HepG2 (cell line): Measurements from ENCODE around the gene STX12. TPM values are rescaled to one million over a fixed set of nuclear protein-coding genes. Genes with fewer than 3 reads are reported as not detected.

Source experiments
- FOXO1 ChIP-seq: sonication (generic); formaldehyde crosslinking; IDR thresholded peaks from 2 replicates; pipeline ENCODE4 v1.4.0; 2020; ENCODE audit warnings: missing genetic modification reagents
- HMGXB4 ChIP-seq, 2 experiments: sonication (generic) in 1 of 2; formaldehyde crosslinking in 1 of 2; IDR thresholded peaks; 2 replicates each; pipeline versions ENCODE4 v1.4.0 to v1.6.1; 2018 to 2020; ENCODE audit warnings: missing genetic modification reagents in 2 of 2, borderline replicate concordance in 1 of 2, low read depth in 1 of 2, mild to moderate bottlenecking in 1 of 2, missing biosample characterization in 1 of 2
- JUN ChIP-seq: sonication (generic); formaldehyde crosslinking; IDR thresholded peaks from 2 replicates; pipeline ENCODE4 v1.4.0; 2020; ENCODE audit warnings: mild to moderate bottlenecking, missing genetic modification reagents
- SP4 ChIP-seq: sonication (generic); formaldehyde crosslinking; IDR thresholded peaks from 2 replicates; pipeline ENCODE4 v1.8.1; 2023; ENCODE audit warnings: mild to moderate bottlenecking, missing genetic modification reagents
- SP5 ChIP-seq: IDR thresholded peaks from 2 replicates; pipeline ENCODE4 v1.6.1; 2016; ENCODE audit warnings: low read depth, borderline replicate concordance
- ZBTB40 ChIP-seq, 2 experiments: fragments of 450-650 bp in 1 of 2; sonication (generic) in 1 of 2; formaldehyde crosslinking in 1 of 2; IDR thresholded peaks; 2 replicates each; pipeline versions ENCODE4 v1.6.1 to v1.8.0; 2016 to 2022; ENCODE audit warnings: antibody characterized with exemption in 1 of 2, mild to moderate bottlenecking in 1 of 2, missing genetic modification reagents in 1 of 2
- ZFY ChIP-seq: sonication (generic); formaldehyde crosslinking; IDR thresholded peaks from 2 replicates; pipeline ENCODE4 v1.4.0; 2020; ENCODE audit warnings: missing genetic modification reagents
- ZNF276 ChIP-seq: sonication (generic); formaldehyde crosslinking; IDR thresholded peaks from 2 replicates; pipeline ENCODE4 v1.4.0; 2020; ENCODE audit warnings: mild to moderate bottlenecking, low read depth, missing genetic modification reagents
- ZNF350 ChIP-seq: sonication (generic); formaldehyde crosslinking; IDR thresholded peaks from 2 replicates; pipeline ENCODE4 v1.4.0; 2020; ENCODE audit warnings: mild to moderate bottlenecking, low read depth, missing genetic modification reagents, borderline replicate concordance
- ZNF687 ChIP-seq: sonication (generic); formaldehyde crosslinking; IDR thresholded peaks from 2 replicates; pipeline ENCODE4 v1.5.1; 2020; ENCODE audit warnings: mild to moderate bottlenecking, missing genetic modification reagents, moderate library complexity
- polyA plus RNA-seq, 8 experiments: library from polyadenylated mRNA; depleted of rRNA in 3 of 8; stranded (reverse) in 7 of 8; unstranded in 1 of 8; fragments of >200 nt; fragmentation: Illumina TruSeq in 4 of 8; extraction: Trizol in 4 of 8; gene quantifications; 2 replicates each; pipeline versions ENCODE4 v1.2.1 to v1.2.3, GENCODE V29; 2011 to 2016; ENCODE audit warnings: low read depth in 4 of 8, missing spikeins in 1 of 8, mixed read lengths in 1 of 8; ENCODE audit not compliant: insufficient read depth in 1 of 8
- total RNA-seq, 5 experiments: library from RNA; depleted of rRNA; stranded (reverse); fragments of >200 nt; fragmentation: Illumina TruSeq; extraction: Trizol; gene quantifications; 2 replicates each; pipeline ENCODE4 v1.2.3, GENCODE V29; 2016; ENCODE audit warnings: low read depth in 1 of 5

STX12 gene
- total and polyA plus RNA-seq, 2 of the 13 experiments (the other 11 are each of a cell fraction or from before 2014, with no cell fraction given), result 9.0 to 19.7 TPM

- TF ChIP-seq ZBTB40 (IDR thresholded peaks at IDR 0.05) (no peak), ZBTB40 (CRISPR knock-in tag; IDR thresholded peaks at IDR 0.05) (0 out of 2 replicates have a peak, but pooled peaks have one; percentile 14), ZFY (CRISPR knock-in tag) (peak; percentile 11; the same call in 1 of the 2 replicates), JUN (CRISPR knock-in tag) (no peak), FOXO1 (no peak), ZNF276 (peak; percentile 46; the same call in 1 of the 2 replicates), HMGXB4 (CRISPR knock-in tag; IDR thresholded peaks at IDR 0.05; ENCODE audit: borderline replicate concordance in 1 of 2, low read depth in 1 of 2) (no peak; a peak in 1 of 4 replicates), ZNF687 (CRISPR knock-in tag) (peak; percentile 70), ZNF350 (peak; percentile 20; the same call in 1 of the 2 replicates), SP5 (no peak), SP4 (CRISPR knock-in tag) (0 out of 2 replicates have a peak, but pooled peaks have one; percentile 37)
Observed at GRCh38 chr1:27858949-27859576, 86.0 kb downstream of the STX12 start (continued).
